Measurements from ENCODE around the gene REX1BD.

GRCh38 chr19:18608102-18608804 lies 19.7 kb downstream of the REX1BD start:
- TF ChIP-seq, protein P1, sequence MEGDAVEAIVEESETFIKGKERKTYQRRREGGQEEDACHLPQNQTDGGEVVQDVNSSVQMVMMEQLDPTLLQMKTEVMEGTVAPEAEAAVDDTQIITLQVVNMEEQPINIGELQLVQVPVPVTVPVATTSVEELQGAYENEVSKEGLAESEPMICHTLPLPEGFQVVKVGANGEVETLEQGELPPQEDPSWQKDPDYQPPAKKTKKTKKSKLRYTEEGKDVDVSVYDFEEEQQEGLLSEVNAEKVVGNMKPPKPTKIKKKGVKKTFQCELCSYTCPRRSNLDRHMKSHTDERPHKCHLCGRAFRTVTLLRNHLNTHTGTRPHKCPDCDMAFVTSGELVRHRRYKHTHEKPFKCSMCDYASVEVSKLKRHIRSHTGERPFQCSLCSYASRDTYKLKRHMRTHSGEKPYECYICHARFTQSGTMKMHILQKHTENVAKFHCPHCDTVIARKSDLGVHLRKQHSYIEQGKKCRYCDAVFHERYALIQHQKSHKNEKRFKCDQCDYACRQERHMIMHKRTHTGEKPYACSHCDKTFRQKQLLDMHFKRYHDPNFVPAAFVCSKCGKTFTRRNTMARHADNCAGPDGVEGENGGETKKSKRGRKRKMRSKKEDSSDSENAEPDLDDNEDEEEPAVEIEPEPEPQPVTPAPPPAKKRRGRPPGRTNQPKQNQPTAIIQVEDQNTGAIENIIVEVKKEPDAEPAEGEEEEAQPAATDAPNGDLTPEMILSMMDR (IDR thresholded peaks at IDR 0.05), result no peak
- no peak for TF ChIP-seq POLR2A (IDR thresholded peaks at IDR 0.05)

Measured in uterus (tissue), 2 donors.